ENCODE measurements around the gene ZDHHC19. TPM values are rescaled to one million over a fixed set of nuclear protein-coding genes. Genes with fewer than 3 reads are reported as not detected.
"Not testable (repeated sequence)": the region's sequence is repeated elsewhere in the genome, so short reads cannot be mapped to it uniquely, and the experiment has no call there.

Gene ZDHHC19
- total RNA-seq, 2 donors from 2014 or later = not detected

DNA sequence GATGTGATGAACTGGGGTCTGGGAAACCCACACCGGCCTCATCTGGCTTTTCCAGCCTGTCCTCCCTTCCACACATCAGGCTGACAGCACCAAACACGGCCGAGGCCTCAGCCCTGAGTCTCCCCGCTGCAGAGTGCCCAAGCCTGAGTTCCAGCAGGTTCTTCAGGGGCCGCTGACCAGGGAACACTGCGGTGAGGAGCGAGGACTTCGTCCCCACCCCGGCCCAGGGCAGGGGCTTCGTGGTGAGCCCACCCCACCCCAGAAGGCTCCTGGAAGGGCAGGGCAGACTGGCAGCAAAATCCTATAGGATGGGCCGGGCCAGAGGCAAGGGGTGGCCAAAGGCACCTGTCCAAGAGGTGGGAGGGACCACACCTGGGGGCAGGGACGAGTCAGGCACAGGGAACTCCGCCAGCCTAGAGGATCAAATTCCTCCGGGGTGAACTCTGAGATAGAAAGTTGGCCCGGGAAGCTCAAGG lies 4.9 kb upstream of the ZDHHC19 start, which contains the start of gene SLC51A:
Gene SLC51A, plus strand, starts transcription at position 446 of the 476 bp plus-strand sequence. CDS start 179 bp downstream, outside the sequence.
- Histone ChIP-seq H3K4me3 (no peak within 1 kb of the TSS), H3K4me1 (peaks cover 11% of the 10 kb centered on the region), H3K36me3 (replicated peaks in 1 of 2; ENCODE audit: insufficient read depth in 1 of 2, low read depth in 2 of 2) (no peaks in the 10 kb centered on the region), H3K27me3 (no peaks in the 10 kb centered on the region), H3K9me3 (no peaks in the 10 kb centered on the region), H3K27ac (no peak within 1 kb of the TSS)
- no peak for TF ChIP-seq POLR2A (IDR thresholded peaks at IDR 0.05)
- TF ChIP-seq, protein P1, sequence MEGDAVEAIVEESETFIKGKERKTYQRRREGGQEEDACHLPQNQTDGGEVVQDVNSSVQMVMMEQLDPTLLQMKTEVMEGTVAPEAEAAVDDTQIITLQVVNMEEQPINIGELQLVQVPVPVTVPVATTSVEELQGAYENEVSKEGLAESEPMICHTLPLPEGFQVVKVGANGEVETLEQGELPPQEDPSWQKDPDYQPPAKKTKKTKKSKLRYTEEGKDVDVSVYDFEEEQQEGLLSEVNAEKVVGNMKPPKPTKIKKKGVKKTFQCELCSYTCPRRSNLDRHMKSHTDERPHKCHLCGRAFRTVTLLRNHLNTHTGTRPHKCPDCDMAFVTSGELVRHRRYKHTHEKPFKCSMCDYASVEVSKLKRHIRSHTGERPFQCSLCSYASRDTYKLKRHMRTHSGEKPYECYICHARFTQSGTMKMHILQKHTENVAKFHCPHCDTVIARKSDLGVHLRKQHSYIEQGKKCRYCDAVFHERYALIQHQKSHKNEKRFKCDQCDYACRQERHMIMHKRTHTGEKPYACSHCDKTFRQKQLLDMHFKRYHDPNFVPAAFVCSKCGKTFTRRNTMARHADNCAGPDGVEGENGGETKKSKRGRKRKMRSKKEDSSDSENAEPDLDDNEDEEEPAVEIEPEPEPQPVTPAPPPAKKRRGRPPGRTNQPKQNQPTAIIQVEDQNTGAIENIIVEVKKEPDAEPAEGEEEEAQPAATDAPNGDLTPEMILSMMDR (IDR thresholded peaks at IDR 0.05) = no peak
- intact Hi-C loops (cut with DNase I) = no loop called here
- peak in 2 of 4 donors; percentile 53 to 69 for DNase-seq
- WGBS, 2 donors = 41 to 43% methylated on average over 13 to 15 of the region's 15 CpGs
- ATAC-seq = peak; percentile 49

DNA sequence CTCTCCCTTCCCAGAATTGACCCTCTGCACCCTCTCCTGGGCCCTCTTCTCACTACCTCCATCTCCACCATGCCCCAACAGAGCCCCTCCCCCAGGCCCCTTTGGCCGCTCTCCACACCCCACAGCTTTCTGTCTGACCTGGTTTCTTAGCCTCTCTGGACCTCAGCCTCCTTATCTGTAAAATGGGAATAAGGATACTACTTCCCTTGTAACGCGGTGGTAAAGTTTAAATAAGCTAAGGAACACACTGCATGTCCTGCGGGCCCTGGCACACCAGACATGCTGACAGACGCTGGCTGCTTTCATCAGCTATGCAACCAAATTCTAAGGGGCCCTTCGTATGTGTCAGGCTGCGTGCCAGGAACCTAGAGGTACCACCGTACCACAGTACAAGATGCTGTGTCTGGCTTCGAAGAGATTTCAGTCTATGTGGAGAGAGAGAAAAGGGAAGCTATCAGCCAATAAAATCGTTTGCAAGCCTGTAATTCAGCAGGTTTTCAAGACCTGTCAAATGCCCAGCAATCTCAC lies 4.4 kb upstream of the ZDHHC19 start:
- Histone ChIP-seq H3K27ac (no peak overlapping the region), H3K9me3 (no peaks in the 10 kb centered on the region), H3K4me3 (no peak overlapping the region), H3K27me3 (no peaks in the 10 kb centered on the region), H3K36me3 (replicated peaks in 1 of 2; ENCODE audit: insufficient read depth in 1 of 2, low read depth in 2 of 2) (no peaks in the 10 kb centered on the region), H3K4me1 (peaks cover 11% of the 10 kb centered on the region)
- ATAC-seq (no peak), DNase-seq (no peak)
- intact Hi-C loops (cut with DNase I) = no loop called here
- WGBS, 2 donors = 72 to 80% methylated on average over 10 of the region's 10 CpGs
- no peak for TF ChIP-seq POLR2A (IDR thresholded peaks at IDR 0.05)

DNA sequence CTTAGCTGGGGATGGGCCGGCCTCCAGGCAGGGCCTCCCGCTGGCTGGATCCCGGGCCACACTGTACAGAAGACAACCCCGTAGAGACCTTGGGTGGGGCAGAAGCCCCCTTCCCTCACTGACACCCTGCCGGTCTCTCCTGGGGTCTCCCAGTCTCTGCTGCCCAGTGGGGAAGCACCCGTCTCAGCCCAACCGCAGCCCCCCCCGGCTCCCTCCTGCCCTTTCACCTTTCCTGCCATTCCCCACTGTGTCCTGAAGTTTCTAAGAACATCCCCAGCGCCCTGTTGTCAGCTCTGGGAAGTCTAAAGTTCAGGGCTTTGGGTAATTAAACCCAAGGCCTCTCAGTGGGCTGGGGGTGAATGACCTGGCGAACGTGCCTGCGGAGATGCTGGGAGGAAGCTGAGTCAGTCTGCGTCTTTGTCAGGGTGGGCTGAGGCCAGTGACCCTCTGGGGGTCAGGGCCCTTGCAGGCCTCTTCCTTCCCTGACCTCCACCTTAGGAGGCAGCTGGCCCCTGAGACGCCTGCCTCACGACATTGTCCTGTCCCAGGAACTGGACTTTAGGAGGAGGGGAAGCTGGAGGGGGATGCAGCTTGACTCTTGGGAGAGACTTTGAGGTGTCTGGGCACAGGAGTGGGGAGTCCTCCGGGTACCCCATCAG lies 3.7 kb upstream of the ZDHHC19 start:
- ATAC-seq = no peak
- peaks cover 11% of the 10 kb centered on the region for H3K4me1 ChIP-seq
- no peaks in the 10 kb centered on the region for H3K27me3 ChIP-seq
- TF ChIP-seq POLR2A (IDR thresholded peaks at IDR 0.05) = no peak
- TF ChIP-seq, protein P1 (IDR thresholded peaks at IDR 0.05) = no peak
- intact Hi-C loops (cut with DNase I) = no loop called here
- 90 to 92% methylated on average over 13 to 16 of the region's 16 CpGs for WGBS, 2 donors
- no peak for DNase-seq
- no peak overlapping the region for H3K27ac ChIP-seq
- no peak overlapping the region for H3K4me3 ChIP-seq
- H3K36me3 ChIP-seq (replicated peaks in 1 of 2; ENCODE audit: insufficient read depth in 1 of 2, low read depth in 2 of 2) = no peaks in the 10 kb centered on the region
- H3K9me3 ChIP-seq = no peaks in the 10 kb centered on the region

DNA sequence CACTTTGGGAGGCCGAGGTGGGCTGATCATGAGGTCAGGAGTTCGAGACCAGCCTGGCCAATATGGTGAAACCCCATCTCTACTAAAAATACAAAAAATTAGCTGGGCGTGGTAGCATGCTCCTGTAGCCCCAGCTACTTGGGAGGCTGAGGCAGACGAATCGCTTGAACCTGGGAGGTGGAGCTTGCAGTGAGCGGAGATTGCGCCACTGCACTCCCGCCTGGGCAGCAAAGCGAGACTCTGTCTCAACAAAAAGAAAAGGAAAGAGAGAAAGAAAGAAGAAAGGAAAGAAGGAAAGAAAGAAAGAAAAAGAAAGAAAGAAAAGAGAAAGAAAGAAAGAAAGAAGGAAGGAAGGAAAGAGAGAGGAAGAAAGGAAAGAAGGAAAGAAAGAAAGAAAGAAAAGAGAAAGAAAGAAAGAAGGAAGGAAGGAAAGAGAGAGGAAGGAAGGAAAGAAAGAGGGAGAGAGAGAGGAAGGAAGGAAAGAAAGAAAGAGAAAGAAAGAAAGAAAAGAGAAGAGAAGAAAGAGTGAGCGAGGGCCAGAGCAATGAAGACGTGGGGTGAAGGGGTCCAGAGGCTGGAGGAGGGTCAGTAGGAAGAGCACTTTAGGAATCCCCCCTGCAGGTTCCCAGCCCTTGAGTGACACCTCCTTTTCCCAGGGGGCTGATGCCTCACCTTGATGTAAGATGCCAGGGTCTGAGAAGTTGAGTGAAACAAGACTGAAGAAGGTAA lies 1.1 kb downstream of the ZDHHC19 start:
- H3K36me3 ChIP-seq (replicated peaks in 1 of 2; ENCODE audit: insufficient read depth in 1 of 2, low read depth in 2 of 2); intact Hi-C loops (cut with DNase I); ATAC-seq; DNase-seq; H3K27me3 ChIP-seq; H3K9me3 ChIP-seq; H3K4me3 ChIP-seq; H3K4me1 ChIP-seq; H3K27ac ChIP-seq: not testable (repeated sequence)
- WGBS, 2 donors = 92 to 94% methylated on average over 10 to 11 of the region's 11 CpGs

DNA sequence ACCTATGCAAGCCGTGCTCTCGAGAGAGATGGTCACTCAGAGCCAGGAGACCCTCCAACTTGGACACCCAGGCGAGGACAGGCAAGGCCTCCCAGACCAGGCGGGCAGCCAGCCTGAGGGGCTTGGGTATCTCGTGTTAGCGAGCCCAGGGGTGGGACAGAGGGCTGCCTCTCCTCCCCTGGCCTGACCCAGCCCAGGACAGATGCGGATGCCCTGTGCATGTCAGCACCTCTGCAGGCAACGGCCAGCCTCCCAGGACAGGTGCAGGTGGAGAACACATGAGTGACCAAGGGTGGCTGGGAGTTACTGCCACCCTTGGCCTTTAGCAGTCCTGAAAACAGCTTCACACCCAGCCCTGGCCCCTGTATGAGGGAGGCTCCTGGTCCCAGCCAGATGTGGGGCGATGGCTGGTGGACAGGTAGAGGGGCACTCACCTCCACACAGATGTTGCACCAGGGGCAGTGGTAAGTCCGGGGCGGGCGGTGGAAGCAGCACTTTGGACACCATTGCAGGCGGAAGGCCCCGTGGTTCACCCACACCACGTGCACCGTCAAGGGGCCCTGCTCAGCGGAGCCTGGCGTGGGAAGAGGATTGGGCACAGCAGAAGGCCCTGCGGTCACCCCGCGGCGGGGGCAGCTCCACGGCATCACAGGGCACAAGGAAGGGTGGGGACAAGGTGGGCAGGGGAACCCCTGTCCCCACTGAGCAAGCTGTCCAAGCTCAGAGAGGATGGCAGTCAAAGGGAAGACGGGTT lies 2.1 kb downstream of the ZDHHC19 start:
- Histone ChIP-seq H3K9me3 (no peaks in the 10 kb centered on the region), H3K27ac (no peak overlapping the region), H3K4me1 (peaks cover 5% of the 10 kb centered on the region), H3K27me3 (no peaks in the 10 kb centered on the region), H3K36me3 (replicated peaks in 1 of 2; ENCODE audit: insufficient read depth in 1 of 2, low read depth in 2 of 2) (no peaks in the 10 kb centered on the region), H3K4me3 (no peak overlapping the region)
- ATAC-seq (no peak), DNase-seq (no peak)
- intact Hi-C loops (cut with DNase I) = no loop called here
- no peak for TF ChIP-seq POLR2A (IDR thresholded peaks at IDR 0.05)
- TF ChIP-seq, protein P1 (IDR thresholded peaks at IDR 0.05) = no peak
- 89 to 94% methylated on average over 15 to 20 of the region's 24 CpGs for WGBS, 2 donors

All from body of pancreas (tissue), 4 donors.